GM18505 (cell line): ENCODE results near the gene NINJ2.
"Not testable (repeated sequence)": the region's sequence is repeated elsewhere in the genome, so short reads cannot be mapped to it uniquely, and the experiment has no call there.

ENCODE experiments used
- ATAC-seq: cut with Tn5 transposase; IDR thresholded peaks from one replicate; pipeline ENCODE4 v1.9.1; 2021; ENCODE audit not compliant: unreplicated experiment
- POLR2A ChIP-seq: IDR thresholded peaks from 4 replicates; pipeline ENCODE4 v1.6.1; 2011; ENCODE audit warnings: borderline replicate concordance; ENCODE audit not compliant: insufficient read depth, insufficient read length; ENCODE audit errors: extremely low read depth

NINJ2 gene

DNA sequence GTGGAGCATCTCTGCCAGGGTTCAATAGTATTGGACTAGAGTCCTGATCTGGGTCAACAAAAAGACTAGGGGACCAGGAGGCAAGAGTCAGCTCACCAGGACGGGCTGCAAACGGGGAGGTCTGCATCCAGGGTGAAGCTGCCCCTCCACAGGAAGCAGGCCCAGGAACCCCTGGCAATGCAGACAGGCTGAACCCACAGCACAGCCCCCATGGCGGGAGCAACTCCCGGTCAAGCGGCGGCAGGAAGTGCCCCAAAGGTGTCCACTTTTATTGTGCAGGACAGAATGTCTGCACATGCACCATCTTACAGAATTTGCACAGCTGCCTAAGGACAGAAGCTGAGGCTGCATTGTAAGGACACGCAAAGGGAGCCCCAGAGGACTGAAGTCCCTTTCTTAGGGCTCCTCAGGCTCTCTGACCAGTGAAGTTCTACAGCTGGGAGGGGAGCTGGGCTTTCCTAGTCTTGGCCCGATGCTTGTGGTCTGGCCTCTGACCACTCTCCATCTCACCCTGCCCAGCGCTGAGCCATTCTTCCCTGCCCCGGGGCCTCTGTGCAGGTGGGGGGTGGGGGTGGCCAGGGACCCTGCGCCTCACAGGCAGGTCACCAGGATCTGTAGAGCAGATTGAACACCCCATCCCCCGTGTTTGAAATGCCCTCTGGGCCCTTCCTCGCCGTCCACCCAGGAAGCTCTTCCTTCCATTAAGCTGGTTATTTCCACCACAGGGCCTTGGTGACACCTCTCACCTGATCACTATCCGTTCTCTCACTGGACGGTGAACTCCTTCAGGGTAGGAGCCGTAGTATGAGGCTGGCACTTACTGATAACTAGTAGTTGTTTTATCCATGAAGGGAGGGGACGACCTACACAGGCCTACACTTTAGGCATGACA, 75.9 kb downstream of the NINJ2 start:
- no peak for TF ChIP-seq POLR2A
- no peak for ATAC-seq

DNA sequence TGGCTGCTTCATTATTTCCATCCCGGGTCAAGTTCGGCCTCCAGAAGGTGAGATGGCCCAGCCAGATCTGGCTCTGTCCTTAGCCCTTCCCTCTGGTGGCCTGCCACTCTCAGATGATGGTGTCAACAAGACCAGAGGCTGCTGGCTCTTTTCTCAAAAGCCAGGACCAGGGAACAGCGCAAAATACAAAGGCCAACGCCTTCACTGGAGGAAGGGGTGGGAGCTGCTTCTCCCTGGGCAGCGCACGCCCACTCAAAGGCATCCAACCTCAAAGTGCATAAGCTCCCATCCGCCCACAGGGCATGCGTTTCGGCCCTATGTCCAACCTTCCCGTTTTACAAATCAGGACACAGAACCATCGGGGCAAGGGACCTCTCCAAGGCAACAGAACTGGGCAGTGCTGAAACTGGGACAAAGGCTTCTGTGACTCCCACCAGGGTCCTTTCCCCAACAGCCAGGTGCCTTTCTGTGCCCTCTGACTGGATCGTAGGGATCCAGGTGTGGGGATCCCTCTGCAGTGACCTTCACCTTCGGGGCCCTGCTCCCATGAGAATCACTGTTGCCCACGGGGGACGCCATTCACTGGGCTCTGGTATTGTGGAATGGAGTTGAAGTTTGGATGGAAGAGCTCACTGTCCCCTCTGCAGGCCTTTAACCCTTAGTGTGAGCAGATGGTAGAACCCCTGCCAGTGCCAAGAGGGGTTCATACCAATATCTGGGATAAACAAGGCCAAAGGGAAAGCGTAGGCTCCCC, 76.8 kb downstream of the NINJ2 start:
- TF ChIP-seq POLR2A = no peak
- ATAC-seq = no peak

- no peak for ATAC-seq
- TF ChIP-seq POLR2A = no peak
Measured at GRCh38 chr12:585062-586061, 77.9 kb downstream of the NINJ2 start.

- TF ChIP-seq POLR2A = no peak
- ATAC-seq = no peak
Measured at GRCh38 chr12:583251-583869, 79.9 kb downstream of the NINJ2 start.

DNA sequence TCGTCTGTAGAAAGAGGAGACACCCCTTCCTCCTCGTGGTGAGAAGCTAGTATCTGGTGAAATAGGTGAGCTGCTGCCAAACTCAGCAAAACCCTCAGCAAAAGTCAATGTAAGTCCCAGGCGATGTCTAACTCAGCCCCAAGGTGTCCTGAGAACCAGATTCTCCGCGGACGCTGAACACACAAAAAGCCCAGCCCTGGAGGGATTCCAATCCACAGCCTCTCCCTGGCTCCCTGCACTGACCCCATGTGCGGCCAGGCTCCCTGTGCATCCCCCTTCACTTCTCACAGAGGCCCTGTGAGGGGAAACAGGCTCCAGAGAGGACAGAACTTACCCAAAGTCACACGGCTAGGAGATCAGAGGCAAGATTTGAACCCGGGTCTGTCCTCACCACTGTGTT, 81.5 kb downstream of the NINJ2 start:
- no peak for TF ChIP-seq POLR2A
- ATAC-seq = no peak

DNA sequence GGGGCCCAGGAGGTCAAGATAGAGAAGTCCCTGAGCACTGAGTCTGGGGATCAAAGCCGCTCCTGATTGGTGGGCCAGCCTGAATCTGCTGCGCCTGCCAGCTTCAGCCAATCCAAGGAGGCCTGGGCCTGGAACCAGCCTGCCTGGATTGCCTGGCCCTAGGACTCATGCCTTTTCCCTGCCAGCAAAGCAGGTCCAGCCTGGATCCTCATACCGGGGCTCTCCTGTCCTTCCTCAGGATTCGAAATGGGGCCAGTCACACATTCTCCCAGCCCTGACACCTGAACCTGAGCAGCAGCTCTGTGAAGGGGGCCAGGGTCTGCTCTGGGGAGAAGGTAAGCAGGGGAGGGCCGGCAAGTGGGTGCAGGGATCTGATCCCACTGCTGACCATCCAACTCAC, 81.9 kb downstream of the NINJ2 start:
- ATAC-seq = no peak

GRCh38 chr12:580813-581212, 82.4 kb downstream of the NINJ2 start:
- ATAC-seq = no peak
- no peak for TF ChIP-seq POLR2A

More for the DNA sequence above, 81.9 kb downstream of the NINJ2 start:
- no peak for TF ChIP-seq POLR2A

DNA sequence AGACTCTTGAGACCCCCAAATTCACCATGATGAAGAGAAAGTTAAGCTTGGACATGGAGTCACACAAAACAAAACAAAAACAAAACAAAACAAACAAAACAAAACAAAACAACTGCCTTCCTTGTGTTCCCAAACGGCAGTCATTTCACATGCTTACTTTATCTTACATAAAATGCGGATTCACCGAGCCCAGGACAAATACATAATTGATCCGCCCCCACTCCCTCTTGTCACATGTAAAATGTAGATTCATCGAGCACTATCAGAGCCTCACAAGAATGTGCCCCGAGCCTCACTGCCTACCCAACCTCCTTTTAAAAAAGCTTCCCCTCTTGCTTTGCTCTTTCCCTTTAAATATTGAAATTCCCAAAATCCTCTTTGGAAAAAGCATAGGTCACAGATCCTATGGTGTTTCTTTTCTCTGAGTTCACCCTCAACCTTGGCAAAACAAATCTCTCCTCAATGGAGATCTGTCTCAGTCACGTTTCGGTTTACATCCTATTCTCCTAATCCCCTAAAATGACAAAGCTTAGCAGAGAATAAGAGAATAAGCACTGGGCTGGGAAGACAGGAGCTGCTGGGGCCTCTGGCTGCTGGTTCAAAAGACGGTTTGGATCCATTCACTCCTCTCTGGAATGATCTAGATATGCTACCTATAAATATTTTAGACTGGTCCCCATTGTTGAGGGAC, 83.7 kb downstream of the NINJ2 start:
- no peak for ATAC-seq
- TF ChIP-seq POLR2A = no peak

DNA sequence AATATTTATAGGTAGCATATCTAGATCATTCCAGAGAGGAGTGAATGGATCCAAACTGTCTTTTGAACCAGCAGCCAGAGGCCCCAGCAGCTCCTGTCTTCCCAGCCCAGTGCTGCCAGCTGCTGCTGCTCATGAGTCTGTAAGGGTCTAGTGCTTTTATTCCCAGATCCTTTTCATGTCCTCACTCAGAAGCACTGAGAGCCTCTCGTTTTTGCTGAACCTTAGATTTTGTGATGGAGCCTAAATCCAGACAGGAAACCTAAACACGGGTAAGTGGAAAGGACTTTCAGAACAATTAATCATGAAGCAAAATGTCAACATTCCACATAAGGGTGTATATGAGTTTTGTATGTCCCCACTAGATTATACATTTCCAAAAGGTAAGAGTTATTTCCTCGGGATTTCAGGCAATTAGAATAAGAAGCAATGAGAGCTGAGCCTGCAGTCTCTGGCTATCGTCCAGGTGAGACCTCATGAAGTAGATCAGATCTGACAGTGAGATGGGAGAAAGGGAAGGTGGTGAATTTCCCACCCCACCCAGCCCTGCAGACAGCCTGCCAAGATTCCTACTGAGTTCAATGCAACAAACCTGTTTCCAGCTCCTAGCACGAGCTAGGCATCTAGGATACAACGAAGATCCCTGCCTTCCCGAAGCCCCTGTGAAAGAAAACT, 84.4 kb downstream of the NINJ2 start:
- ATAC-seq = no peak
- TF ChIP-seq POLR2A = no peak

GRCh38 chr12:577994-578747, 85.1 kb downstream of the NINJ2 start:
- not testable (repeated sequence) for ATAC-seq

- no peak for ATAC-seq
- TF ChIP-seq POLR2A = no peak
Measured at GRCh38 chr12:576615-577110, 86.6 kb downstream of the NINJ2 start.

DNA sequence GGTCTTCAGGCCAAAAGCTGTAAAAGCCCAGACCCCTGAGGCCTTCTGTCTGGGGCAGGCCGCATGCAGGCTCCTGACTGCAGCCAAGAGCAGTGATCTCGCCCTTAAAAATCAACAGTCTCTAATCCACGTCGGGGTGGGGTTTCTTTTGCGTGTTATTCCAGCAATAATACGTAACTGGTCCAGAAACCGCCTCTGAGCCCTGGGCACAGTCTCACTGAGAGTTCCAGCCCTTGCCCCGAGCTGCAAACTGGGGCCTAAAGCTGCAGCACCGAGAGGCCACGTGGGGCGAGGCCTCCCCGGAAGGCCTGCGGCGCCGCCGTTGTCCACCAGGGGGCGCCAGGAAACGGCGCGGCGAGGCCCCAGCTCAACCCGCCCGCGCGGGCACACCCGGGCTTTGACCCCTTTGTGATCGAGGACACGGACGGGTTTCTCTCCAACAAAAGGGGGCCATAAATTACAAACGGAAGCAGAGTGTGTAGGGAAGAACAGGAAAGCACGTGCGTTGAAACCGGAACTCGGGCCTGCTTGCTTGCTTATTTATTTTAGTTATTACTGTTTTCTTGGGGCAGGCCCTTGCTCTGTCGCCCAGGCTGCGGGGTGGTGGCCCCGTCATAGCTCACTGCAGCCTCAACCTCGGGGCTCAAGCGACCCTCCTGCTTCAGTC, 87.2 kb downstream of the NINJ2 start:
- peak; percentile 31 for TF ChIP-seq POLR2A
- ATAC-seq = peak; percentile 72
